ENCODE results near the gene SLC13A3.

Gene SLC13A3

DNA sequence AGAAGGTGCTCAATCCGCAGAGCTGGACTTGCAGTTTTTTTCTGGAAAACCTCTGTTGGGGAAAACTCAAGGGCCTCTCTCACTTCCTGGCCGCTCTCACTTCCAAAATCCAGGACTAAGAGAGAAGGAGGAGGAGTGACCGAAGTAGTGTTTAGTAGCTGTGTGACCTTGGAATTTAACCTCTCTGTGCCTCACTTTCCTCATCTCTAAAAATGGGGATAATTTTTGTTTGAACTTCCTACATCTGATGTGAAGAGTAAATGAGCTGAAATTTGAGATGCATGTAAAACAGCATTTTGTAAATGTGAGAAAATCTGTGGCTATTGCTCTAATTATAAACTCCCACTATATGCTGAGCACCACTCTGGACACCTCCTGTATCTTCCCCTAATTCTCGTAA, 5.1 kb downstream of the SLC13A3 start:
- no peaks in the 10 kb centered on the region for H3K27me3 ChIP-seq (ENCODE audit: low read length)
- no peaks in the 10 kb centered on the region for H3K79me2 ChIP-seq (ENCODE audit: insufficient read depth, low read length)
- no peaks in the 10 kb centered on the region for H3F3A ChIP-seq (ENCODE audit: insufficient read depth)
- no peak overlapping the region for H3K4me2 ChIP-seq (ENCODE audit: low read depth, low read length, poor library complexity, severe bottlenecking)
- no peak overlapping the region for H3K27ac ChIP-seq (ENCODE audit: low read depth, low read length)
- TF ChIP-seq, protein P1, sequence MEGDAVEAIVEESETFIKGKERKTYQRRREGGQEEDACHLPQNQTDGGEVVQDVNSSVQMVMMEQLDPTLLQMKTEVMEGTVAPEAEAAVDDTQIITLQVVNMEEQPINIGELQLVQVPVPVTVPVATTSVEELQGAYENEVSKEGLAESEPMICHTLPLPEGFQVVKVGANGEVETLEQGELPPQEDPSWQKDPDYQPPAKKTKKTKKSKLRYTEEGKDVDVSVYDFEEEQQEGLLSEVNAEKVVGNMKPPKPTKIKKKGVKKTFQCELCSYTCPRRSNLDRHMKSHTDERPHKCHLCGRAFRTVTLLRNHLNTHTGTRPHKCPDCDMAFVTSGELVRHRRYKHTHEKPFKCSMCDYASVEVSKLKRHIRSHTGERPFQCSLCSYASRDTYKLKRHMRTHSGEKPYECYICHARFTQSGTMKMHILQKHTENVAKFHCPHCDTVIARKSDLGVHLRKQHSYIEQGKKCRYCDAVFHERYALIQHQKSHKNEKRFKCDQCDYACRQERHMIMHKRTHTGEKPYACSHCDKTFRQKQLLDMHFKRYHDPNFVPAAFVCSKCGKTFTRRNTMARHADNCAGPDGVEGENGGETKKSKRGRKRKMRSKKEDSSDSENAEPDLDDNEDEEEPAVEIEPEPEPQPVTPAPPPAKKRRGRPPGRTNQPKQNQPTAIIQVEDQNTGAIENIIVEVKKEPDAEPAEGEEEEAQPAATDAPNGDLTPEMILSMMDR (IDR thresholded peaks at IDR 0.05; ENCODE audit: insufficient read depth, low read length, poor library complexity, severe bottlenecking): no peak
- TF ChIP-seq EZH2phosphoT487 (conservative IDR thresholded peaks at IDR 0.05; ENCODE audit: low read length): no peak
- H2AFZ ChIP-seq (ENCODE audit: low read depth, low read length, severe bottlenecking): no peak overlapping the region
- no peaks in the 10 kb centered on the region for H3K9me2 ChIP-seq (replicated peaks; ENCODE audit: insufficient read depth, low read length)
- no peak overlapping the region for H3K9ac ChIP-seq (ENCODE audit: low read length)
- H3K4me3 ChIP-seq (ENCODE audit: insufficient read depth, low read length, poor library complexity, severe bottlenecking): no peak overlapping the region
- no peaks in the 10 kb centered on the region for H3K9me3 ChIP-seq (ENCODE audit: insufficient read depth, low read length)
- no peaks in the 10 kb centered on the region for H3K36me3 ChIP-seq (ENCODE audit: low read length)
- H4K20me1 ChIP-seq (ENCODE audit: low read depth, low read length): no peaks in the 10 kb centered on the region

DNA sequence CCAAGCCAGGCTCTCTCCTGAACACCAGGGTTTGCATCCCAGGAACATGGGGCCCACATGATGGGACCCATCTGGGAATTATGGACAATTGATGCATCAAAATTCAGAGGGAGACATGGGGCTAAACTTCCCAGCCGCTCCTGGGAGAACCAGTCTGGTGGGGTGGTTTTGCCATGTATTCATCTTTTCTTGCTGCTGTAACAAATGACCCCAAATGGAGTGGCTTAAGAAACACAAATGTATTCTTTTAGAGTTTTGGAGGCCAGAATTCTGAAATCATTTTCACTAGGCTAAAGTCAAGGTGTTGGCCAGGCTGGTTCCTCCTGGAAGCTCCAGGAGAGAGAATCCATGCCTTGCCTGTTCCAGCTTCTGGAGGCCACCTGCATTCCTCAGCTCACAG, 6.5 kb downstream of the SLC13A3 start:
- H3K9me2 ChIP-seq (replicated peaks; ENCODE audit: insufficient read depth, low read length): no peaks in the 10 kb centered on the region
- no peaks in the 10 kb centered on the region for H4K20me1 ChIP-seq (ENCODE audit: low read depth, low read length)
- no peak overlapping the region for H3K9ac ChIP-seq (ENCODE audit: low read length)
- no peak overlapping the region for H3K4me3 ChIP-seq (ENCODE audit: insufficient read depth, low read length, poor library complexity, severe bottlenecking)
- no peak overlapping the region for H3K4me2 ChIP-seq (ENCODE audit: low read depth, low read length, poor library complexity, severe bottlenecking)
- no peaks in the 10 kb centered on the region for H3K9me3 ChIP-seq (ENCODE audit: insufficient read depth, low read length)
- no peaks in the 10 kb centered on the region for H3K79me2 ChIP-seq (ENCODE audit: insufficient read depth, low read length)
- H3K27me3 ChIP-seq (ENCODE audit: low read length): no peaks in the 10 kb centered on the region; the same call in 1 of the 2 replicates
- no peak for TF ChIP-seq EZH2phosphoT487 (conservative IDR thresholded peaks at IDR 0.05; ENCODE audit: low read length)
- TF ChIP-seq, protein P1 (IDR thresholded peaks at IDR 0.05; ENCODE audit: insufficient read depth, low read length, poor library complexity, severe bottlenecking): no peak
- H3K27ac ChIP-seq (ENCODE audit: low read depth, low read length): no peak overlapping the region
- H3K36me3 ChIP-seq (ENCODE audit: low read length): no peaks in the 10 kb centered on the region
- no peak overlapping the region for H2AFZ ChIP-seq (ENCODE audit: low read depth, low read length, severe bottlenecking)
- no peaks in the 10 kb centered on the region for H3F3A ChIP-seq (ENCODE audit: insufficient read depth)

DNA sequence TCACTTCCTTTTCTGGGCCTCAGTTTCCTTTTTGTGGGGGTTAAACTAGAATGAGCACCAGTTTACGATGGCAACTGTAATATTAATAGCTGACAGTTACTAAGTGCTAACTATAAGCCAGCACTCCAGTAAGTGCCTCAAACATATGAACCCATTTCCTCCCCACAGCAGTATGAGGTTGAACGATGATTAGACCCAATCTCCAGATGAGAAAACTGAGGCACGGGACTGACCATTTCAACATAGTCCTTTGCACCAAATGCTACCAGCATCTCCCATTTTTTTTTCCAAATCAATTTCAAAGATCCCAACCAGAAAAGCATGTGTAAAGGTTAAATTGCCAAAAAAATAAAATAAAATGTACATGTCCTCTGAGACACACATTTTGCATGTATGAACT, 7.1 kb downstream of the SLC13A3 start:
- Histone ChIP-seq H3K27ac (ENCODE audit: low read depth, low read length) (no peak overlapping the region), H3K79me2 (ENCODE audit: insufficient read depth, low read length) (no peaks in the 10 kb centered on the region), H4K20me1 (ENCODE audit: low read depth, low read length) (no peaks in the 10 kb centered on the region), H3K9me2 (replicated peaks; ENCODE audit: insufficient read depth, low read length) (no peaks in the 10 kb centered on the region), H3K36me3 (ENCODE audit: low read length) (no peaks in the 10 kb centered on the region), H3K27me3 (ENCODE audit: low read length) (no peaks in the 10 kb centered on the region; the same call in 1 of the 2 replicates), H3K9me3 (ENCODE audit: insufficient read depth, low read length) (no peaks in the 10 kb centered on the region), H3K4me2 (ENCODE audit: low read depth, low read length, poor library complexity, severe bottlenecking) (no peak overlapping the region), H2AFZ (ENCODE audit: low read depth, low read length, severe bottlenecking) (no peak overlapping the region), H3K4me3 (ENCODE audit: insufficient read depth, low read length, poor library complexity, severe bottlenecking) (no peak overlapping the region), H3K9ac (ENCODE audit: low read length) (no peak overlapping the region), H3F3A (ENCODE audit: insufficient read depth) (no peaks in the 10 kb centered on the region)
- TF ChIP-seq EZH2phosphoT487 (conservative IDR thresholded peaks at IDR 0.05; ENCODE audit: low read length): no peak
- TF ChIP-seq, protein P1 (IDR thresholded peaks at IDR 0.05; ENCODE audit: insufficient read depth, low read length, poor library complexity, severe bottlenecking): no peak
